Ishikawa (cell line): ENCODE data around the gene ENDOU.

Source experiments
- CEBPB ChIP-seq: IDR thresholded peaks from 2 replicates; pipeline ENCODE4 v1.6.1; 2012
- CREB1 ChIP-seq: IDR thresholded peaks from 2 replicates; pipeline ENCODE4 v1.6.1; 2012; ENCODE audit warnings: low read depth
- EP300 ChIP-seq: IDR thresholded peaks from 2 replicates; pipeline ENCODE4 v1.6.1; 2012; ENCODE audit warnings: borderline replicate concordance
- TEAD4 ChIP-seq: IDR thresholded peaks from 2 replicates; pipeline ENCODE4 v1.6.1; 2012
- YY1 ChIP-seq: IDR thresholded peaks from 2 replicates; pipeline ENCODE4 v1.6.1; 2012; ENCODE audit warnings: low read depth
- ZBTB7A ChIP-seq: IDR thresholded peaks from 2 replicates; pipeline ENCODE4 v1.6.1; 2012; ENCODE audit warnings: low read depth

- TF ChIP-seq TEAD4 = no peak
- no peak for TF ChIP-seq YY1
- TF ChIP-seq CEBPB = no peak
- TF ChIP-seq ZBTB7A = no peak
- no peak for TF ChIP-seq EP300
- no peak for TF ChIP-seq CREB1
Observed at GRCh38 chr12:47686645-47687240, 38.5 kb downstream of the ENDOU start.
